ENCODE data around the gene TMEM232.

The TMEM232 gene

GRCh38 chr5:110496276-110496675, 230.2 kb downstream of the TMEM232 start:
- TF ChIP-seq CTCF (IDR thresholded peaks at IDR 0.05; ENCODE audit: borderline replicate concordance, insufficient read depth, low read depth, low read length) = no peak
- no peak overlapping the region for H3K4me3 ChIP-seq (ENCODE audit: low read depth, low read length)

GRCh38 chr5:110492446-110492845, 234.0 kb downstream of the TMEM232 start:
- H3K4me3 ChIP-seq (ENCODE audit: low read depth, low read length) = no peak overlapping the region
- no peak for TF ChIP-seq CTCF (IDR thresholded peaks at IDR 0.05; ENCODE audit: borderline replicate concordance, insufficient read depth, low read depth, low read length)

- no peak overlapping the region for H3K4me3 ChIP-seq (ENCODE audit: low read depth, low read length)
- TF ChIP-seq CTCF (IDR thresholded peaks at IDR 0.05; ENCODE audit: borderline replicate concordance, insufficient read depth, low read depth, low read length) = no peak
Measured at GRCh38 chr5:110478895-110479294, 247.6 kb downstream of the TMEM232 start.

- H3K4me3 ChIP-seq (ENCODE audit: low read depth, low read length) = no peak overlapping the region
- no peak for TF ChIP-seq CTCF (IDR thresholded peaks at IDR 0.05; ENCODE audit: borderline replicate concordance, insufficient read depth, low read depth, low read length)
Measured at GRCh38 chr5:110477911-110478310, 248.6 kb downstream of the TMEM232 start.

GRCh38 chr5:110476164-110476563, 250.3 kb downstream of the TMEM232 start:
- H3K4me3 ChIP-seq (ENCODE audit: low read depth, low read length) = no peak overlapping the region
- TF ChIP-seq CTCF (IDR thresholded peaks at IDR 0.05; ENCODE audit: borderline replicate concordance, insufficient read depth, low read depth, low read length) = no peak

- no peak overlapping the region for H3K4me3 ChIP-seq (ENCODE audit: low read depth, low read length)
- TF ChIP-seq CTCF (IDR thresholded peaks at IDR 0.05; ENCODE audit: borderline replicate concordance, insufficient read depth, low read depth, low read length) = no peak
Measured at GRCh38 chr5:110475529-110475928, 250.9 kb downstream of the TMEM232 start.

GRCh38 chr5:110469486-110469885, 257.0 kb downstream of the TMEM232 start:
- H3K4me3 ChIP-seq (ENCODE audit: low read depth, low read length) = no peak overlapping the region
- TF ChIP-seq CTCF (IDR thresholded peaks at IDR 0.05; ENCODE audit: borderline replicate concordance, insufficient read depth, low read depth, low read length) = no peak
